NB4 (cell line): ENCODE data around the gene THRAP3.

ENCODE experiments used
- CTCF ChIP-seq: IDR thresholded peaks from one replicate; pipeline ENCODE4 v1.5.1; 2012; ENCODE audit warnings: low read depth, low read length
- MYC ChIP-seq: IDR thresholded peaks from 2 replicates; pipeline ENCODE4 v1.6.1; 2011; ENCODE audit warnings: low read depth, low read length
- POLR2A ChIP-seq: IDR thresholded peaks from 2 replicates; pipeline ENCODE4 v1.6.1; 2011; ENCODE audit warnings: mild to moderate bottlenecking; ENCODE audit not compliant: insufficient read length; ENCODE audit errors: extremely low read depth

GRCh38 chr1:36339215-36339614 is 115.0 kb downstream of the THRAP3 start:
- no peak for TF ChIP-seq POLR2A
- no peak for TF ChIP-seq CTCF
- no peak for TF ChIP-seq MYC
